HL-60 (cell line): ENCODE data around the gene KLF18.
"Not testable (repeated sequence)": the region's sequence is repeated elsewhere in the genome, so short reads cannot be mapped to it uniquely, and the experiment has no call there.

Experiments
- DNase-seq, 2 experiments: peaks; one replicate each; pipeline ENCODE4 v3.0.0-alpha.2; 2010 to 2020; ENCODE audit warnings: low read depth in 1 of 2, low spot score in 1 of 2
- H3K27ac ChIP-seq: fragments of 250-450 bp; sonication (Bioruptor Pico); replicated peaks from 2 replicates; pipeline ENCODE4 v1.5.1; 2020; ENCODE audit warnings: mild to moderate bottlenecking, moderate library complexity
- H3K27me3 ChIP-seq: fragments of 250-450 bp; sonication (Bioruptor Pico); 2 replicates; pipeline ENCODE4 v1.5.1; 2021; ENCODE audit warnings: mild to moderate bottlenecking, moderate library complexity; ENCODE audit not compliant: insufficient read depth, poor library complexity, severe bottlenecking
- H3K4me3 ChIP-seq: replicated peaks from 2 replicates; pipeline ENCODE4 v1.5.1; 2011; ENCODE audit warnings: mild to moderate bottlenecking, control low read depth, low read length; ENCODE audit not compliant: insufficient read depth
- GABPA ChIP-seq: IDR thresholded peaks from 2 replicates; pipeline ENCODE4 v1.6.1; 2012; ENCODE audit warnings: low read depth
- POLR2AphosphoS5 ChIP-seq: IDR thresholded peaks from 2 replicates; pipeline ENCODE4 v1.6.1; 2012; ENCODE audit warnings: low read depth
- SPI1 ChIP-seq: IDR thresholded peaks from 2 replicates; pipeline ENCODE4 v1.6.1; 2012; ENCODE audit warnings: low read depth, mild to moderate bottlenecking, borderline replicate concordance
- TF ChIP-seq, protein P1 (sequence below): IDR thresholded peaks from 2 replicates; pipeline ENCODE4 v1.6.1; 2012; ENCODE audit warnings: low read depth; ENCODE audit not compliant: insufficient replicate concordance
- TF ChIP-seq, protein P2 (sequence below): IDR thresholded peaks from one replicate; pipeline ENCODE4 v1.5.1; 2011; ENCODE audit warnings: low read length, control low read depth, inconsistent platforms; ENCODE audit not compliant: insufficient read depth

KLF18 gene

GRCh38 chr1:44147582-44147981 is 6.2 kb upstream of the KLF18 start:
- H3K27ac ChIP-seq, result no peak overlapping the region

DNA sequence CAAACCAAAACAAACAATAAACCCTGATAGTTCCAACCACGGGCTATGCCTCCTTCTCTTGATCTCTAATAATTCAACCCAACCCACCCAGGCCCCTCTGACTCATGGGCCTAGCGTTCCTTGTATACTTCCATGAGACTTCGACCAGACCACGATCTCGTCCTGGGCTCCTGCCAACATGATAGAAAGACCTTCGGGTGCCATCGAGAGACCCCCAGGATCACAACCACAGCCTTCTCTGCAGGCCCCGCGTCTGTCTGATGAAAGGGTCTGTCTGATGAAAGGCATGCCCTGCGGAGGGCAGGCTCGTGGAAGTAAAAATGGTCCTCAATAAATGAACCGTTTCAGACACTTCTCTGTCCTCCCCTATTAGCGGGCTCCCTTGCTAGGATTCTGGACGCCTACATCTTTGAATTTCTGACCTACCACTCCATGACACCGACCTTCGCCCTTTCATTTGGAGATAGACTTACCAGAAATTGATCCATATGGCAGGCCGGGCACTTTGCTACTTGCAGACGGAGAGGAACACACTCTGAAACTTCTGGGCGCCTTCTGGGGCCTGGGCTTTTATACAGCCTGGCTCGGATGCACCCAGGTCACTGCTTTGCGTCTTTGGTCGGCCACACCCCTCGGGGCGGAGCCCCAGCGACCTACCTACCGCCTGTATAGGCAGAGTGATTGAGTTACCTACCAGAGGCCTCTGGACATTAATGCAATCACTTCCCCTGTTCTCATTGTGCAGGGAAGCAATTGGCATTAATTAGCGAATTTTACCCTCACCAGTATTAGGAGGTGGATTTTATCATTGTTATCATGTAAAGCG is 5.3 kb upstream of the KLF18 start:
- Histone ChIP-seq H3K27ac (no peak overlapping the region), H3K27me3 (peaks cover 5% of the 10 kb centered on the region), H3K4me3 (no peak overlapping the region)
- DNase-seq, result no peak
- TF ChIP-seq POLR2AphosphoS5 (no peak), SPI1 (no peak), GABPA (no peak)
- TF ChIP-seq, protein P1, sequence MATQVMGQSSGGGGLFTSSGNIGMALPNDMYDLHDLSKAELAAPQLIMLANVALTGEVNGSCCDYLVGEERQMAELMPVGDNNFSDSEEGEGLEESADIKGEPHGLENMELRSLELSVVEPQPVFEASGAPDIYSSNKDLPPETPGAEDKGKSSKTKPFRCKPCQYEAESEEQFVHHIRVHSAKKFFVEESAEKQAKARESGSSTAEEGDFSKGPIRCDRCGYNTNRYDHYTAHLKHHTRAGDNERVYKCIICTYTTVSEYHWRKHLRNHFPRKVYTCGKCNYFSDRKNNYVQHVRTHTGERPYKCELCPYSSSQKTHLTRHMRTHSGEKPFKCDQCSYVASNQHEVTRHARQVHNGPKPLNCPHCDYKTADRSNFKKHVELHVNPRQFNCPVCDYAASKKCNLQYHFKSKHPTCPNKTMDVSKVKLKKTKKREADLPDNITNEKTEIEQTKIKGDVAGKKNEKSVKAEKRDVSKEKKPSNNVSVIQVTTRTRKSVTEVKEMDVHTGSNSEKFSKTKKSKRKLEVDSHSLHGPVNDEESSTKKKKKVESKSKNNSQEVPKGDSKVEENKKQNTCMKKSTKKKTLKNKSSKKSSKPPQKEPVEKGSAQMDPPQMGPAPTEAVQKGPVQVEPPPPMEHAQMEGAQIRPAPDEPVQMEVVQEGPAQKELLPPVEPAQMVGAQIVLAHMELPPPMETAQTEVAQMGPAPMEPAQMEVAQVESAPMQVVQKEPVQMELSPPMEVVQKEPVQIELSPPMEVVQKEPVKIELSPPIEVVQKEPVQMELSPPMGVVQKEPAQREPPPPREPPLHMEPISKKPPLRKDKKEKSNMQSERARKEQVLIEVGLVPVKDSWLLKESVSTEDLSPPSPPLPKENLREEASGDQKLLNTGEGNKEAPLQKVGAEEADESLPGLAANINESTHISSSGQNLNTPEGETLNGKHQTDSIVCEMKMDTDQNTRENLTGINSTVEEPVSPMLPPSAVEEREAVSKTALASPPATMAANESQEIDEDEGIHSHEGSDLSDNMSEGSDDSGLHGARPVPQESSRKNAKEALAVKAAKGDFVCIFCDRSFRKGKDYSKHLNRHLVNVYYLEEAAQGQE, result no peak
- TF ChIP-seq, protein P2, sequence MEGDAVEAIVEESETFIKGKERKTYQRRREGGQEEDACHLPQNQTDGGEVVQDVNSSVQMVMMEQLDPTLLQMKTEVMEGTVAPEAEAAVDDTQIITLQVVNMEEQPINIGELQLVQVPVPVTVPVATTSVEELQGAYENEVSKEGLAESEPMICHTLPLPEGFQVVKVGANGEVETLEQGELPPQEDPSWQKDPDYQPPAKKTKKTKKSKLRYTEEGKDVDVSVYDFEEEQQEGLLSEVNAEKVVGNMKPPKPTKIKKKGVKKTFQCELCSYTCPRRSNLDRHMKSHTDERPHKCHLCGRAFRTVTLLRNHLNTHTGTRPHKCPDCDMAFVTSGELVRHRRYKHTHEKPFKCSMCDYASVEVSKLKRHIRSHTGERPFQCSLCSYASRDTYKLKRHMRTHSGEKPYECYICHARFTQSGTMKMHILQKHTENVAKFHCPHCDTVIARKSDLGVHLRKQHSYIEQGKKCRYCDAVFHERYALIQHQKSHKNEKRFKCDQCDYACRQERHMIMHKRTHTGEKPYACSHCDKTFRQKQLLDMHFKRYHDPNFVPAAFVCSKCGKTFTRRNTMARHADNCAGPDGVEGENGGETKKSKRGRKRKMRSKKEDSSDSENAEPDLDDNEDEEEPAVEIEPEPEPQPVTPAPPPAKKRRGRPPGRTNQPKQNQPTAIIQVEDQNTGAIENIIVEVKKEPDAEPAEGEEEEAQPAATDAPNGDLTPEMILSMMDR, result no peak

More at GRCh38 chr1:44147582-44147981, 6.2 kb upstream of the KLF18 start:
- Histone ChIP-seq H3K27me3 (peaks cover 5% of the 10 kb centered on the region), H3K4me3 (no peak overlapping the region)
- no peak for DNase-seq
- TF ChIP-seq POLR2AphosphoS5 (no peak), GABPA (no peak), SPI1 (no peak)
- TF ChIP-seq, protein P2, result no peak
- TF ChIP-seq, protein P1, result no peak

GRCh38 chr1:44144962-44145756 is 3.7 kb upstream of the KLF18 start:
- DNase-seq, result no peak
- Histone ChIP-seq H3K27me3 (peaks cover 5% of the 10 kb centered on the region), H3K4me3 (no peak overlapping the region), H3K27ac (no peak overlapping the region)
- TF ChIP-seq SPI1 (no peak), POLR2AphosphoS5 (no peak), GABPA (no peak)
- TF ChIP-seq, protein P2, result no peak
- TF ChIP-seq, protein P1, result no peak

GRCh38 chr1:44139565-44139964 is 1.9 kb downstream of the KLF18 start:
- H3K4me3 ChIP-seq, DNase-seq, H3K27ac ChIP-seq, H3K27me3 ChIP-seq: not testable (repeated sequence)
